B cell (primary cell): ENCODE measurements around the gene YIPF5.

Source experiments
- CTCF ChIP-seq: fragments of 200-600 bp; IDR thresholded peaks from one replicate; pipeline ENCODE4 v1.8.0; 2022; ENCODE audit warnings: antibody characterized with exemption, mild to moderate bottlenecking
- EZH2 ChIP-seq: IDR thresholded peaks from 2 replicates; pipeline ENCODE4 v1.6.1; 2012; ENCODE audit warnings: borderline replicate concordance, low read depth, mild to moderate bottlenecking, moderate library complexity, low read length; ENCODE audit not compliant: insufficient read depth, poor library complexity, severe bottlenecking

- no peak for TF ChIP-seq CTCF
- no peak for TF ChIP-seq EZH2
Measured at GRCh38 chr5:144143625-144144024, 26.8 kb downstream of the YIPF5 start.
